Measurements from ENCODE around the gene COL5A1. TPM values are rescaled to one million over a fixed set of nuclear protein-coding genes. Genes with fewer than 3 reads are reported as not detected.
A peak's percentile ranks its signal among the peaks of the same experiment; 100 is the strongest.

COL5A1 gene
- total RNA-seq, 1 experiment from 2014 or later, result 9.5 TPM

DNA sequence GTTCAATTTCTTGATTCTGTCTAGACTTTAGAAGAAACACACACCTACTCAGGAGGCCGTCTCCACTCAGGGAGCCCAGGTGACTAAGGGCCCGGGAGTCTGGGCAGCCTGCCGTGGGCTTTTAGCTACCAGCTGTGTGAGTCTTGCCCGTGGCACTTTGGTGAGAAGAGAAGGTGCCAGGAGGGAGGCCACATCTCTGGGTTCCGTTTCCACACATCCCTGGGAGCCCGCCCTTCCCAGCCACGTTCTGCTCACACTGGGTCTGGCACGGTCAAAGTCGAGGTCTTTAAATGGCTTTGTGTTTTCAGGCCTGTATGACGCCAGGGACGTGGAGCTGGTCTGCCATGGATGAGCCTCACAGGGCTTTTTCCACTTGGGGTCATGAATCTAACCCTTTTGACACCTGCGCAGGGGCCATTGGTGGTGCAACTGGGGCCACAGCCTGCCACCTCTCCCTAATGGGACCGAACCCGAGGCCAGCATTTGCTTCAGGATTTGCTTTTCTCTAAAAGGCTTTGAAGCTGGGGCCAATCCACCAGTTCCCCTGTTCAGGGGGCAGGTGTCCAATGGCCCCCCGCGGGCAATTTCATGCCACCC, 221.8 kb downstream of the COL5A1 start:
- H3K9me3 Mint-ChIP-seq, result peaks cover 3 to 8% of the 10 kb centered on the region in 2 experiments; a peak in 4 of 5 replicates
- no CpG with 5 or more reads among the region's 16 CpGs for WGBS (ENCODE audit: extremely low coverage, insufficient read length, low lambda C conversion rate)
- Histone ChIP-seq H2BK5ac (ENCODE audit: insufficient read length, low read length) (no peak overlapping the region), H3K18ac (ENCODE audit: insufficient read length, low read depth, low read length) (no peak overlapping the region), H3K4me1 (ENCODE audit: insufficient read depth, low read length) (no peaks in the 10 kb centered on the region), H2BK120ac (ENCODE audit: low read depth, low read length, poor library complexity, severe bottlenecking) (no peak overlapping the region), H3K56ac (ENCODE audit: insufficient read length, low read depth, low read length) (no peak overlapping the region), H3K14ac (ENCODE audit: insufficient read depth, low read length) (no peak overlapping the region), H3K23ac (ENCODE audit: insufficient read length, low read depth, low read length) (no peak overlapping the region), H4K5ac (ENCODE audit: insufficient read length, low read depth, low read length) (no peak overlapping the region), H2AFZ (ENCODE audit: low read length) (no peak overlapping the region), H3K79me1 (ENCODE audit: insufficient read depth, low read depth, low read length, poor library complexity, severe bottlenecking) (no peaks in the 10 kb centered on the region), H3K4me2 (ENCODE audit: insufficient read depth, insufficient read length, low read length) (no peak overlapping the region), H3K4ac (ENCODE audit: low read depth, low read length) (no peak overlapping the region), H4K20me1 (ENCODE audit: control insufficient read depth, insufficient read depth, insufficient read length) (no peaks in the 10 kb centered on the region), H4K91ac (ENCODE audit: insufficient read length, low read depth, low read length) (no peak overlapping the region), H3K9me3 (ENCODE audit: control insufficient read depth, low read depth, low read length) (no peaks in the 10 kb centered on the region), H3K27ac (ENCODE audit: insufficient read length, low read depth, low read length) (no peak overlapping the region), H2BK15ac (ENCODE audit: low read depth, low read length) (no peak overlapping the region), H4K8ac (replicated peaks; ENCODE audit: insufficient read length, low read depth, low read length) (no peak overlapping the region), H2BK20ac (ENCODE audit: low read depth, low read length, poor library complexity, severe bottlenecking) (no peak overlapping the region), H2BK12ac (ENCODE audit: insufficient read length, low read depth, low read length) (no peak overlapping the region), H3K79me2 (ENCODE audit: insufficient read depth, low read length) (no peaks in the 10 kb centered on the region), H3K27me3 (ENCODE audit: insufficient read depth, low read length) (no peaks in the 10 kb centered on the region), H3T11ph (ENCODE audit: low read length) (no peak overlapping the region), H3K9ac (ENCODE audit: extremely low read depth, insufficient read length, low read length) (no peak overlapping the region), H3K23me2 (ENCODE audit: insufficient read length, low read depth, low read length, poor library complexity, severe bottlenecking) (no peaks in the 10 kb centered on the region), H2AK5ac (ENCODE audit: insufficient read length, low read length) (no peak overlapping the region)
- H3K27me3 Mint-ChIP-seq (ENCODE audit: low read depth), result peaks cover 3% of the 10 kb centered on the region; the same call in 1 of the 2 replicates
- peaks cover 0 to 2% of the 10 kb centered on the region in 2 experiments; a peak in 1 of 4 replicates for H3K4me1 Mint-ChIP-seq
- no peak overlapping the region for H3K4me3 Mint-ChIP-seq
- H3K27ac Mint-ChIP-seq, result no peak overlapping the region
- peaks cover 2 to 5% (median 4%) of the 10 kb centered on the region in 3 experiments; a peak in 4 of 7 replicates for H3K36me3 Mint-ChIP-seq (ENCODE audit: insufficient read depth in 1 of 3, low read depth in 3 of 3)
- DNase-seq, result peak; percentile 7
- TF ChIP-seq, protein P1, sequence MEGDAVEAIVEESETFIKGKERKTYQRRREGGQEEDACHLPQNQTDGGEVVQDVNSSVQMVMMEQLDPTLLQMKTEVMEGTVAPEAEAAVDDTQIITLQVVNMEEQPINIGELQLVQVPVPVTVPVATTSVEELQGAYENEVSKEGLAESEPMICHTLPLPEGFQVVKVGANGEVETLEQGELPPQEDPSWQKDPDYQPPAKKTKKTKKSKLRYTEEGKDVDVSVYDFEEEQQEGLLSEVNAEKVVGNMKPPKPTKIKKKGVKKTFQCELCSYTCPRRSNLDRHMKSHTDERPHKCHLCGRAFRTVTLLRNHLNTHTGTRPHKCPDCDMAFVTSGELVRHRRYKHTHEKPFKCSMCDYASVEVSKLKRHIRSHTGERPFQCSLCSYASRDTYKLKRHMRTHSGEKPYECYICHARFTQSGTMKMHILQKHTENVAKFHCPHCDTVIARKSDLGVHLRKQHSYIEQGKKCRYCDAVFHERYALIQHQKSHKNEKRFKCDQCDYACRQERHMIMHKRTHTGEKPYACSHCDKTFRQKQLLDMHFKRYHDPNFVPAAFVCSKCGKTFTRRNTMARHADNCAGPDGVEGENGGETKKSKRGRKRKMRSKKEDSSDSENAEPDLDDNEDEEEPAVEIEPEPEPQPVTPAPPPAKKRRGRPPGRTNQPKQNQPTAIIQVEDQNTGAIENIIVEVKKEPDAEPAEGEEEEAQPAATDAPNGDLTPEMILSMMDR (conservative IDR thresholded peaks at IDR 0.05), result no peak
